Sigmoid colon (tissue), 4 donors: Measurements from ENCODE around the gene CSTF3.

Source experiments
- EP300 ChIP-seq, 4 donors: sonication (generic); formaldehyde crosslinking; IDR thresholded peaks; one replicate each; pipeline ENCODE4 v1.6.1; 2017; ENCODE audit warnings: antibody characterized with exemption in 4 of 4
- POLR2A ChIP-seq, 2 donors: fragments of 450-650 bp; IDR thresholded peaks; one replicate each; pipeline ENCODE4 v1.6.1; 2016; ENCODE audit warnings: antibody characterized with exemption in 2 of 2, mild to moderate bottlenecking in 2 of 2, moderate library complexity in 2 of 2
- POLR2AphosphoS5 ChIP-seq, 4 donors: sonication (generic); formaldehyde crosslinking; IDR thresholded peaks; one replicate each; pipeline ENCODE4 v1.6.1; 2017; ENCODE audit warnings: antibody characterized with exemption in 4 of 4
- TF ChIP-seq, protein P1 (sequence below), 4 experiments: fragments of 450-650 bp in 3 of 4; fragments of 200-600 bp in 1 of 4; IDR thresholded peaks; one replicate each; pipeline ENCODE4 v1.5.1; 2016 to 2019; ENCODE audit warnings: antibody characterized with exemption in 4 of 4, mild to moderate bottlenecking in 3 of 4, moderate library complexity in 2 of 4

GRCh38 chr11:33040033-33040861 lies 121.0 kb downstream of the CSTF3 start:
- no peak for TF ChIP-seq POLR2AphosphoS5 (IDR thresholded peaks at IDR 0.05)
- TF ChIP-seq, protein P1, sequence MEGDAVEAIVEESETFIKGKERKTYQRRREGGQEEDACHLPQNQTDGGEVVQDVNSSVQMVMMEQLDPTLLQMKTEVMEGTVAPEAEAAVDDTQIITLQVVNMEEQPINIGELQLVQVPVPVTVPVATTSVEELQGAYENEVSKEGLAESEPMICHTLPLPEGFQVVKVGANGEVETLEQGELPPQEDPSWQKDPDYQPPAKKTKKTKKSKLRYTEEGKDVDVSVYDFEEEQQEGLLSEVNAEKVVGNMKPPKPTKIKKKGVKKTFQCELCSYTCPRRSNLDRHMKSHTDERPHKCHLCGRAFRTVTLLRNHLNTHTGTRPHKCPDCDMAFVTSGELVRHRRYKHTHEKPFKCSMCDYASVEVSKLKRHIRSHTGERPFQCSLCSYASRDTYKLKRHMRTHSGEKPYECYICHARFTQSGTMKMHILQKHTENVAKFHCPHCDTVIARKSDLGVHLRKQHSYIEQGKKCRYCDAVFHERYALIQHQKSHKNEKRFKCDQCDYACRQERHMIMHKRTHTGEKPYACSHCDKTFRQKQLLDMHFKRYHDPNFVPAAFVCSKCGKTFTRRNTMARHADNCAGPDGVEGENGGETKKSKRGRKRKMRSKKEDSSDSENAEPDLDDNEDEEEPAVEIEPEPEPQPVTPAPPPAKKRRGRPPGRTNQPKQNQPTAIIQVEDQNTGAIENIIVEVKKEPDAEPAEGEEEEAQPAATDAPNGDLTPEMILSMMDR (IDR thresholded peaks at IDR 0.05) = no peak
- TF ChIP-seq EP300 (IDR thresholded peaks at IDR 0.05) = no peak
- TF ChIP-seq POLR2A (IDR thresholded peaks at IDR 0.05) = no peak
